GM18499 (cell line): ENCODE results near the gene MACROD1.

Experiments
- ATAC-seq: cut with Tn5 transposase; IDR thresholded peaks from one replicate; pipeline ENCODE4 v1.9.1; 2021; ENCODE audit warnings: moderate number of reproducible peaks; ENCODE audit not compliant: insufficient read depth, unreplicated experiment

MACROD1 gene

GRCh38 chr11:64083398-64084080, 82.4 kb downstream of the MACROD1 start:
- no peak for ATAC-seq

GRCh38 chr11:64081745-64082442, 84.0 kb downstream of the MACROD1 start:
- no peak for ATAC-seq

GRCh38 chr11:64080390-64080789, 85.5 kb downstream of the MACROD1 start:
- ATAC-seq = no peak

- no peak for ATAC-seq
These were observed 87.0 kb downstream of the MACROD1 start for GRCh38 chr11:64078905-64079304.

GRCh38 chr11:64078284-64078683, 87.6 kb downstream of the MACROD1 start:
- no peak for ATAC-seq

- ATAC-seq = no peak
These were observed 88.3 kb downstream of the MACROD1 start for GRCh38 chr11:64077607-64078006.

- no peak for ATAC-seq
These were observed 89.2 kb downstream of the MACROD1 start for GRCh38 chr11:64076758-64077157.

- no peak for ATAC-seq
These were observed 91.7 kb downstream of the MACROD1 start for GRCh38 chr11:64074239-64074638.

GRCh38 chr11:64073542-64073941, 92.4 kb downstream of the MACROD1 start:
- ATAC-seq = no peak

GRCh38 chr11:64072871-64073270, 93.0 kb downstream of the MACROD1 start:
- no peak for ATAC-seq

- no peak for ATAC-seq
These were observed 93.5 kb downstream of the MACROD1 start for GRCh38 chr11:64072403-64072802.

GRCh38 chr11:64071849-64072248, 94.1 kb downstream of the MACROD1 start:
- ATAC-seq = no peak

GRCh38 chr11:64070314-64070681, 95.6 kb downstream of the MACROD1 start:
- no peak for ATAC-seq

- ATAC-seq = no peak
These were observed 96.3 kb downstream of the MACROD1 start for GRCh38 chr11:64069401-64070313.

- ATAC-seq = no peak
These were observed 97.1 kb downstream of the MACROD1 start for GRCh38 chr11:64068705-64069400.

GRCh38 chr11:64067230-64067993, 98.5 kb downstream of the MACROD1 start:
- ATAC-seq = no peak

GRCh38 chr11:64065712-64066111, 100.2 kb downstream of the MACROD1 start:
- ATAC-seq = no peak

GRCh38 chr11:64065141-64065465, 100.8 kb downstream of the MACROD1 start:
- ATAC-seq = no peak

- ATAC-seq = no peak
These were observed 101.4 kb downstream of the MACROD1 start for GRCh38 chr11:64064374-64065140.
